Measurements from ENCODE around the gene BMP15.

BMP15 gene

GRCh38 chrX:50910685-50911176, at the start of gene BMP15:
Gene BMP15, plus strand, starts transcription at chrX:50910735. Its CDS starts 49 bp downstream, at chrX:50910784.
- DNase-seq, result no peak

- DNase-seq, result no peak
Measured at GRCh38 chrX:50863471-50863870, 47.1 kb upstream of the BMP15 start.

- DNase-seq, result no peak
Measured at GRCh38 chrX:50865311-50865710, 45.2 kb upstream of the BMP15 start.

- no peak for DNase-seq
Measured at GRCh38 chrX:50871922-50872453, 38.5 kb upstream of the BMP15 start.

GRCh38 chrX:50874876-50875275, 35.7 kb upstream of the BMP15 start:
- DNase-seq, result no peak

GRCh38 chrX:50876551-50876950, 34.0 kb upstream of the BMP15 start:
- DNase-seq, result no peak

- DNase-seq, result no peak
Measured at GRCh38 chrX:50877310-50877709, 33.2 kb upstream of the BMP15 start.

GRCh38 chrX:50881028-50881427, 29.5 kb upstream of the BMP15 start:
- DNase-seq, result peak; percentile 5

- DNase-seq, result no peak
Measured at GRCh38 chrX:50888884-50889283, 21.7 kb upstream of the BMP15 start.

- DNase-seq, result no peak
Measured at GRCh38 chrX:50889582-50889981, 21.0 kb upstream of the BMP15 start.

GRCh38 chrX:50893047-50893446, 17.5 kb upstream of the BMP15 start:
- DNase-seq, result no peak

GRCh38 chrX:50893466-50893865, 17.1 kb upstream of the BMP15 start:
- DNase-seq, result no peak

GRCh38 chrX:50905334-50905733, 5.2 kb upstream of the BMP15 start:
- peak; percentile 52 for DNase-seq

GRCh38 chrX:50913520-50913919, 3.0 kb downstream of the BMP15 start:
- no peak for DNase-seq

- DNase-seq, result no peak
Measured at GRCh38 chrX:50920132-50920531, 9.6 kb downstream of the BMP15 start.

- DNase-seq, result no peak
Measured at GRCh38 chrX:50927127-50927526, 16.6 kb downstream of the BMP15 start.

- peak; percentile 14 for DNase-seq
Measured at GRCh38 chrX:50941638-50942037, 31.1 kb downstream of the BMP15 start.

- no peak for DNase-seq
Measured at GRCh38 chrX:50942471-50942870, 31.9 kb downstream of the BMP15 start.

- no peak for DNase-seq
Measured at GRCh38 chrX:50952406-50952805, 41.9 kb downstream of the BMP15 start.

- no peak for DNase-seq
Measured at GRCh38 chrX:50953832-50954231, 43.3 kb downstream of the BMP15 start.

GRCh38 chrX:50962156-50962555, 51.6 kb downstream of the BMP15 start:
- DNase-seq, result no peak

- DNase-seq, result no peak
Measured at GRCh38 chrX:50963842-50964241, 53.3 kb downstream of the BMP15 start.

Data from activated CD4-positive, alpha-beta T cell treated with anti-CD3 and anti-CD28 coated beads, Interleukin-10, Interleukin-2, amounts not matched to agents 100 ng/mL and 50 ng/mL, durations not matched to agents 16 hours and 8 hours (primary cell).